ENCODE measurements around the gene GSS.

DNA sequence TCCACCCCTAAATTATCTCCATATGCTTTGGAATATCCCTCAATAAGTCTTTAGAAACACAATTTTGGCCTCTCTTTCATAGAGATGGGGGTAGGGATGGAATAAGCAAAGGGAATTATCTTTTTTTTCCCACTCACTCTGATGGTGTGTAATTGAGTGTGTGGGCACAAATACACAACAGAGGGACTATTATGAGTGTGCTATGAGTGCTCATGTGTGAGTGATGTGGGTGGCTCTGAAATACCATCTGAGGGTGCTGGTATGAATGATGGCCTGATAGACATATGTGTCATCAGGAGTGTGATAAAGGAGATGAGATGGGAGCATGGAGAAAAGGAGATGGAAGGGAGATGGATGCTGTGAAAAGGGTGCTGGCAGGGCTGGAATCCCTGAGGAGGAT is 35.6 kb downstream of the GSS start:
- TF ChIP-seq POLR2A (IDR thresholded peaks at IDR 0.05) = no peak
- TF ChIP-seq, protein P1, sequence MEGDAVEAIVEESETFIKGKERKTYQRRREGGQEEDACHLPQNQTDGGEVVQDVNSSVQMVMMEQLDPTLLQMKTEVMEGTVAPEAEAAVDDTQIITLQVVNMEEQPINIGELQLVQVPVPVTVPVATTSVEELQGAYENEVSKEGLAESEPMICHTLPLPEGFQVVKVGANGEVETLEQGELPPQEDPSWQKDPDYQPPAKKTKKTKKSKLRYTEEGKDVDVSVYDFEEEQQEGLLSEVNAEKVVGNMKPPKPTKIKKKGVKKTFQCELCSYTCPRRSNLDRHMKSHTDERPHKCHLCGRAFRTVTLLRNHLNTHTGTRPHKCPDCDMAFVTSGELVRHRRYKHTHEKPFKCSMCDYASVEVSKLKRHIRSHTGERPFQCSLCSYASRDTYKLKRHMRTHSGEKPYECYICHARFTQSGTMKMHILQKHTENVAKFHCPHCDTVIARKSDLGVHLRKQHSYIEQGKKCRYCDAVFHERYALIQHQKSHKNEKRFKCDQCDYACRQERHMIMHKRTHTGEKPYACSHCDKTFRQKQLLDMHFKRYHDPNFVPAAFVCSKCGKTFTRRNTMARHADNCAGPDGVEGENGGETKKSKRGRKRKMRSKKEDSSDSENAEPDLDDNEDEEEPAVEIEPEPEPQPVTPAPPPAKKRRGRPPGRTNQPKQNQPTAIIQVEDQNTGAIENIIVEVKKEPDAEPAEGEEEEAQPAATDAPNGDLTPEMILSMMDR (IDR thresholded peaks at IDR 0.05) = no peak
- no peak for TF ChIP-seq POLR2AphosphoS5 (IDR thresholded peaks at IDR 0.05)
